ENCODE results near the gene FANK1. TPM values are rescaled to one million over a fixed set of nuclear protein-coding genes. Genes with fewer than 3 reads are reported as not detected.

The FANK1 gene
- total and polyA plus RNA-seq, 2 experiments from 2014 or later, result 2.9 to 6.0 TPM

- no peak overlapping the region for H3K4me2 ChIP-seq
- no peaks in the 10 kb centered on the region for H4K20me1 ChIP-seq (ENCODE audit: insufficient read depth, poor library complexity, severe bottlenecking)
- H3K36me3 ChIP-seq (replicated peaks; ENCODE audit: insufficient read depth, low read depth), result no peaks in the 10 kb centered on the region
- H3K4me1 ChIP-seq (ENCODE audit: insufficient read depth), result peaks cover 6% of the 10 kb centered on the region
- no peaks in the 10 kb centered on the region for H3K9me2 ChIP-seq (replicated peaks; ENCODE audit: insufficient read depth)
- WGBS (ENCODE audit: low lambda C conversion rate, missing lambda C conversion rate), result 52% methylated on average over 2 of the region's 2 CpGs
- H3K4me3 ChIP-seq, result no peak overlapping the region
- no peaks in the 10 kb centered on the region for H3K79me2 ChIP-seq
- H3K27ac ChIP-seq, result no peak overlapping the region
- H3K9me3 ChIP-seq (ENCODE audit: low read depth), result no peaks in the 10 kb centered on the region
- H2AFZ ChIP-seq, result no peak overlapping the region
- no peak for TF ChIP-seq CTCF (IDR thresholded peaks at IDR 0.05; ENCODE audit: poor library complexity)
- TF ChIP-seq EZH2phosphoT487 (IDR thresholded peaks at IDR 0.05; ENCODE audit: low read depth, severe bottlenecking, unreplicated experiment), result no peak
- no peak for TF ChIP-seq EZH2 (IDR thresholded peaks at IDR 0.05; ENCODE audit: borderline replicate concordance)
- peak; percentile 15 for DNase-seq (ENCODE audit: low spot score)
- no peaks in the 10 kb centered on the region for H3K27me3 ChIP-seq
Observed at GRCh38 chr10:126017961-126018560, 121.7 kb downstream of the FANK1 start.

GRCh38 chr10:126021833-126022500, 125.6 kb downstream of the FANK1 start:
- no peak for DNase-seq (ENCODE audit: low spot score)
- TF ChIP-seq CTCF (IDR thresholded peaks at IDR 0.05; ENCODE audit: poor library complexity) (no peak), EZH2phosphoT487 (IDR thresholded peaks at IDR 0.05; ENCODE audit: low read depth, severe bottlenecking, unreplicated experiment) (no peak), EZH2 (IDR thresholded peaks at IDR 0.05; ENCODE audit: borderline replicate concordance) (no peak)
- no peaks in the 10 kb centered on the region for H4K20me1 ChIP-seq (ENCODE audit: insufficient read depth, poor library complexity, severe bottlenecking)
- no peak overlapping the region for H3K4me2 ChIP-seq
- no peaks in the 10 kb centered on the region for H3K79me2 ChIP-seq
- WGBS (ENCODE audit: low lambda C conversion rate, missing lambda C conversion rate), result 70% methylated on average over 5 of the region's 5 CpGs
- H3K4me3 ChIP-seq, result no peak overlapping the region
- H2AFZ ChIP-seq, result no peak overlapping the region
- H3K36me3 ChIP-seq (replicated peaks; ENCODE audit: insufficient read depth, low read depth), result no peaks in the 10 kb centered on the region
- H3K27ac ChIP-seq, result no peak overlapping the region
- H3K9me3 ChIP-seq (ENCODE audit: low read depth), result no peaks in the 10 kb centered on the region
- H3K9me2 ChIP-seq (replicated peaks; ENCODE audit: insufficient read depth), result no peaks in the 10 kb centered on the region
- H3K27me3 ChIP-seq, result no peaks in the 10 kb centered on the region
- no peaks in the 10 kb centered on the region for H3K4me1 ChIP-seq (ENCODE audit: insufficient read depth)

DNA sequence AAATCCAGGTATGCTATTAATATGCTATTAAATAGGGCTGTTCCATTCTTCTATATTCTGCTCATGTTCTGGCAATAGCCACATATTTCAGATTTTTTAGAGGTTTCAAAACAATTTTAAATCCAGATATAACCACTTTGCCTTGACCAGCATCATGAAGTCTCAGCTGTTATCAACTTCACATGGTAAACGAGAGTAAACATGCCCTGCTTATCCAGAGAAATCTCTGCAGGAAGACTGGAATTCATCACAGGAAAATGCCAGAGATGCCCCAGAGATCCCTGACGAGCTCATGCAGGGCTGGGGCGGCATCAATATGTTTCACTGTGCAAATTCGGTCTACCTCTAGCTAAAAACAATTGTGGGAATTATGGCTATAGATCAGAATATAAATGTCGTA, 126.5 kb downstream of the FANK1 start:
- Histone ChIP-seq H3K4me1 (ENCODE audit: insufficient read depth) (no peaks in the 10 kb centered on the region), H3K9me2 (replicated peaks; ENCODE audit: insufficient read depth) (no peaks in the 10 kb centered on the region), H3K9me3 (ENCODE audit: low read depth) (no peaks in the 10 kb centered on the region), H3K27me3 (no peaks in the 10 kb centered on the region), H2AFZ (no peak overlapping the region), H3K79me2 (no peaks in the 10 kb centered on the region), H4K20me1 (ENCODE audit: insufficient read depth, poor library complexity, severe bottlenecking) (no peaks in the 10 kb centered on the region), H3K4me3 (no peak overlapping the region), H3K27ac (no peak overlapping the region), H3K4me2 (no peak overlapping the region), H3K36me3 (replicated peaks; ENCODE audit: insufficient read depth, low read depth) (no peaks in the 10 kb centered on the region)
- WGBS (ENCODE audit: low lambda C conversion rate, missing lambda C conversion rate), result 56% methylated on average over 5 of the region's 5 CpGs
- no peak for DNase-seq (ENCODE audit: low spot score)
- TF ChIP-seq EZH2phosphoT487 (IDR thresholded peaks at IDR 0.05; ENCODE audit: low read depth, severe bottlenecking, unreplicated experiment) (no peak), EZH2 (IDR thresholded peaks at IDR 0.05; ENCODE audit: borderline replicate concordance) (no peak), CTCF (IDR thresholded peaks at IDR 0.05; ENCODE audit: poor library complexity) (no peak)
